Subcutaneous preadipocyte (primary cell): ENCODE measurements around the gene FLRT3. TPM values are rescaled to one million over a fixed set of nuclear protein-coding genes. Genes with fewer than 3 reads are reported as not detected.

ENCODE experiments used
- small RNA-seq: library from RNA; depleted of rRNA; stranded (forward); fragments of <200 nt; gene quantifications from one replicate; pipeline ENCODE3, GENCODE V24; 2012
- total RNA-seq: library from RNA; depleted of rRNA; stranded (reverse); fragments of >200 nt; gene quantifications from 2 replicates; pipeline ENCODE4 v1.2.3, GENCODE V29; 2012

Gene FLRT3
- total RNA-seq = 0.78 and 1.5 TPM in 2 replicates

DNA sequence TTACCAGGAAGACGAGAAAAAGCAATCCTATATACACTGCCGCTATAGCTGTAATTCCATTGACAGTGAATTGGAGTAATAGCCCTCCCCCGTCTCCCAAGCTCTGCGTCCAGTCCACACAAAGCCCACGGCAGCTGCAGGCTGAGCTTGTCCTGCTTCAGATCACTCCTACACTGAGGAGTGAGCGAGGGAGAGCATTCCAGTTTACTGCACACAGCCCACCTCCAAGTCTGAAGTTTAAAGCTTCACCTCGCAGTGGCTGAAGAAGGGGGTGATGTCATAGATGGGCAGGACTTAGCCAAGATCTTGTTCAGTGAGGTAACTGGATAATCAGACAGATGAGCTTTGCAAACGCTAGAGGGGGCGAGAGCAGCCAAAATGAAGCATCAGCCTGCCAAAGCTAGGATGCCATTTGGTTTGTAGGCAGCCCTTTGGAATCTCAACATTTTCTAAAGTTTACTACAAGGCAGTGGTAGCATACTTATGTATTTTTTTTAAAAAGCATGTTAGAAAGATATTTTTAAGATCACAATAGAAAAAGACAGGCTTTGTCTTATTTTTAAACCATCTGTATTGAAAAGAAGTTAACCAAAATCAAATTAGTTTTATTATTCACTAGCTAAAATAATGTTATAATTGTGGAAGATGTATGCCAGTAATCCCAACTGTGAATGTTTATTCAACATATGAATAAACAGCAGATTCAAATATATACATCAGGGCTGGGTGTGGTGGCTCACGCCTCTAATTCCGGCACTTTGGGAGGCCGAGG, at the start of gene FLRT3:
FLRT3 (minus strand) TSS at position 213 of the 772 bp plus-strand sequence. CDS start 10,106 bp downstream, outside the sequence.

Small RNAs within 50 kb of the gene (small RNA-seq; reads per million reads assigned to genes)
- gene RNU6-228P = 0.08 reads per million
